Effector CD8-positive, alpha-beta T cell (primary cell): ENCODE data around the gene KCNE3.
"Not testable (repeated sequence)": the region's sequence is repeated elsewhere in the genome, so short reads cannot be mapped to it uniquely, and the experiment has no call there.

Experiments used
- DNase-seq: peaks from one replicate; lab custom pipeline; 2025; lab: John Stamatoyannopoulos, UW

Gene KCNE3

DNA sequence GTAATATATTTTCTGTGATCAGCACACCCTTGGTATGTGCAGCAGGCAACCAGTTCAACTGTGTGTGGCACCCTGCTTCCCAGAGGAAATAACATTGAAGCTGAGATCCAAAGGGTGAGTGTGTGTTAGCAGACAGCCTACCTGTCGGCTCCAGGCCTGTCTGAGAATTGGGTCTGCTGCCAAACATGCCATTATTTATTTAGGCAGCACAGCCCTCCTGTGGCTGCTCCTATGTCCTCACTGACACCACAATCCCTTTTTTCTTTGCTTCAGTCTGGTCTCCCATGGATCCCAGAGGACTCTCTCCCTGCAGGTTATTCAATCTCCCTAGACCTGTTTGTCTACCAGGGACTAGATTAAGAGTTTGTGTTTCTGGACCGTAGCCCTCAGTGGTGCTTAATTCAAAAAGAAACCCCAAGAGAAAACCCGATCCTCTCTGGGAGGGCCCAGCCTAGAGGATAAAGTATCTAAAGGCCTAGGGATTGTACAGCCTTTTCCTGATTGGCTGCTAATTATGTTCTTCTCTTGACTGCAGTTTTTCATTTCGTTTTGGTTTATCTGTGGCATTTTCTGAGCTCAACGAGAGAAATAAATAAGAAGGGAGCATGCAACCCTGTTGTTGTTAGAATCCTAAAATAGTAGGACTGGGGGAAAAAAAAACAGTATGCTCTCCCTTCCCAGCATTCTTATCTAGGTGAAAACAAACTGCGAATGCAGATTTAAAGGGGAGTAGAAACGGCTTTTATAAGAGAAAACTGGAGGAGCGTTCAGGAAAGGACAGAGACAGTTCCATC, 24.1 kb downstream of the KCNE3 start:
- DNase-seq = no peak

DNA sequence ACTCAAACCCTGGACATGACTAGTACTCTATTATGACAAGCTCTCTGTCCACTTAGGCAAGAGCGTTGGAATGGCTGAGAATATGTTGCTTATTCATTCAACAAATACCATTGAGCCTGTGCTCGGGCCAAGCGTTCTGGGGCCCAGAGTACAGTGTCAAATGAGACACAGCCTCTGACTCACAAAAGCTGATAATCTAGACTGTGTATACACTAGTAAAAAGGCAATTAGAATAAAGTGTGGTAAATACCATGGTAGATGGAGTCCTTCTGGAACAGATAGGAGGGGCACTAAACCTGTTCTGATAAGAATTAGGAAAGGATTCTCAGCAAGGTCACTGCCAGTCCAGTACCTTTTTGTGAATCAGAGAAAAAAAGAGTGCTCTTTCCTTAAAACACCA, 24.7 kb downstream of the KCNE3 start:
- no peak for DNase-seq

GRCh38 chr11:74438681-74439080, 28.7 kb downstream of the KCNE3 start:
- no peak for DNase-seq

GRCh38 chr11:74437441-74438042, 29.8 kb downstream of the KCNE3 start:
- no peak for DNase-seq

- no peak for DNase-seq
Measured at GRCh38 chr11:74434528-74434927, 32.8 kb downstream of the KCNE3 start.

GRCh38 chr11:74429205-74429604, 38.1 kb downstream of the KCNE3 start:
- no peak for DNase-seq

- DNase-seq = no peak
Measured at GRCh38 chr11:74427384-74427886, 39.9 kb downstream of the KCNE3 start.

- DNase-seq = no peak
Measured at GRCh38 chr11:74425100-74425499, 42.2 kb downstream of the KCNE3 start.

DNA sequence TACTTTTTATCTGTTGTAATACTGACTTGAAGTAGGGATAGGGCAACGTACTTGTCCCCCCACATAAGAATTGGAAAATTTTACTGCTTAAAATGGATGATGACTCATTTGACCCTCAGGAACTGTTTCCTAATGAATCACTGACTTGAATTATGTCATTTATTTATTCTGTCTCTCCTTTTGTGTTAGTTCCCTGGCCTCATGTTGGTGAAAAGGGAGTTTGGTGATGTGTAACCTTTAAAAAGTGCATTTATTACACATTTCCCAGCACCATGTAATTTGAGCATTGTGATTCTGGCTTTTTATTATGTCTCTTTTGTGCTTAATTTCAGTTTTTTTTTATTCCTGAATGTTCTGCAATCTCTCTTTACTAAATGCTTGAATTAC, 48.8 kb downstream of the KCNE3 start:
- DNase-seq = no peak

DNA sequence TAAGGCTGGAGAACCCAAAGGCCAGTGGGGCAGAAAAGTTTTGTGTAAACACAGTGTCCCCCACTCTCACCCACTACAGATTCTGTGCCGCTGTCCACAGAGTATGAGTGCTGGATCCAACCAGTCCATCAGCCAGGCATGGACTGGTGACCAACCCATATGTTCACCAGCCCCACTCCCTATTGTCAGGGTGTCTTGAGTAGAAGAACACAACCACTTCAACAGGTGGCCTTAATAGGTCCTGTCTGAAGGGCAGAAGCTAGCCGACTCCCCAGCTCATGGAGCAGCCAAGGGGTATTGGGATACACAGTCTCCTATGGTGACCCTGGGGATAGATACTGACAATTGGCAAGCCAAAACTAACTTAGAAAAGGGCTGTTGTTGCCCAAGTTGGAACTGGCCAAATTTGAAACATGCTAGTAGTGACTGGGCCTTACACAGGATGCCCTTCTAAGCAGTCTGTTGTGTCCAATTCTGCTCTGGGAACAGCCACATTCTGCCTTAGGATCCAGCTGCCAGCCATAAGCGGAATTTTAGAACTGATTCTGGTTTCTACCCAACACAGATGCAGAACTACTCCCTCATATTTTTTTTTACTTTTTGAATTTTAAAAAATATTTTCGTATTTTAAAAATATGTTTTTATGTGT, 49.4 kb downstream of the KCNE3 start:
- no peak for DNase-seq

GRCh38 chr11:74417379-74417804, 50.0 kb downstream of the KCNE3 start:
- no peak for DNase-seq

GRCh38 chr11:74416974-74417373, 50.4 kb downstream of the KCNE3 start:
- not testable (repeated sequence) for DNase-seq

DNA sequence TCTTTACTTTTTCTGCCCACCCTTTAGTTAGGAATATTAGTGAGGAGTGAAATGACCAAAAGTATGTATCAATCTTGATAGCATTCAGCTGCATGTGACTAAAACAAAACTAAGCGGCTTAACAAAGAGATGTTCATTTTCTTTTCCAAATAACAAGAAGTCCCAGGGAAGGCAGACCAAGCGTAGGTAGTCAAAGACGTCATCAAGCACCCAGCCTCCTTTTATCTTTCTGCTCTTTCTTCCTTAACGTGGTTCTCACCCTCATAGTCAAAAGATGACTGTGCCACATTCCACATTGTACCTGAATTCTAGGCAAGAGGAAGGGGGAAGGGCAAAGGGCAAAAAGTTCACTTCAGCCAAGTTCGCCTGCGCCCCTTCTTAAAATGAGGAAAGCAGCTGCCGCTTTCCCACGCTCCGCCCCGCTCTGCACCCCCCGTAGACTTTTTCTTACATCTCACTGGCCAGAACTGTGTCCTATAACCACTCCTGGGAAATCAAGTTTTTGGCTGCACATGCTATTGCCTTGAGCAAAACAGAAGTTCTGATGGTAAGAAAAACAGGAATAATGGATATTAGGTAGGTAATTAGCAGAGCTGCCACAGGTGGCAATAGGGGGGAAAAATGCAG, 54.5 kb downstream of the KCNE3 start:
- DNase-seq = no peak

GRCh38 chr11:74412321-74412720, 55.0 kb downstream of the KCNE3 start:
- no peak for DNase-seq

- DNase-seq = no peak
Measured at GRCh38 chr11:74409633-74410032, 57.7 kb downstream of the KCNE3 start.
